DOHH2 (cell line): ENCODE measurements around the gene DERA.

Experiments
- EZH2phosphoT487 ChIP-seq: fragments of 200-600 bp; sonication (generic); IDR thresholded peaks from 2 replicates; pipeline ENCODE4 v1.6.1; 2017; ENCODE audit warnings: borderline replicate concordance, mild to moderate bottlenecking, antibody characterized with exemption, low read length, moderate library complexity, mixed read lengths
- TF ChIP-seq, protein P1 (sequence below): fragments of 200-600 bp; sonication (generic); IDR thresholded peaks from one replicate; pipeline ENCODE4 v1.5.1; 2014; ENCODE audit warnings: antibody characterized with exemption, mild to moderate bottlenecking, low read depth, low read length; ENCODE audit not compliant: poor library complexity, severe bottlenecking

DNA sequence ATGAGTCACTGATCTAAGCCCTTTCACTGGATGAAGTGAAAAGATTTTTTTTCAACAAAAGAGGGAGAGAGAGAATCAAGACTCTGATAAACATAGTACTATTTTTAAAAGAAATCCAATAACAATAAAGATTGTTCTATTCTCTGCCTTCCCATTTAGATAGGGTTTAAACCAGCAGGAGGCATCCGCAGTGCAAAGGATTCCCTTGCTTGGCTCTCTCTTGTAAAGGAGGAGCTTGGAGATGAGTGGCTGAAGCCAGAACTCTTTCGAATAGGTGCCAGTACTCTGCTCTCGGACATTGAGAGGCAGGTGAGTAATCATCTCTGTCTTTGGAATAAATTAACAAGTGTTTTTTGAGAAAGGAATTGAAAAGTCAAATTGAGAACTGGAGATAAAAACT lies 124.9 kb downstream of the DERA start:
- TF ChIP-seq, protein P1, sequence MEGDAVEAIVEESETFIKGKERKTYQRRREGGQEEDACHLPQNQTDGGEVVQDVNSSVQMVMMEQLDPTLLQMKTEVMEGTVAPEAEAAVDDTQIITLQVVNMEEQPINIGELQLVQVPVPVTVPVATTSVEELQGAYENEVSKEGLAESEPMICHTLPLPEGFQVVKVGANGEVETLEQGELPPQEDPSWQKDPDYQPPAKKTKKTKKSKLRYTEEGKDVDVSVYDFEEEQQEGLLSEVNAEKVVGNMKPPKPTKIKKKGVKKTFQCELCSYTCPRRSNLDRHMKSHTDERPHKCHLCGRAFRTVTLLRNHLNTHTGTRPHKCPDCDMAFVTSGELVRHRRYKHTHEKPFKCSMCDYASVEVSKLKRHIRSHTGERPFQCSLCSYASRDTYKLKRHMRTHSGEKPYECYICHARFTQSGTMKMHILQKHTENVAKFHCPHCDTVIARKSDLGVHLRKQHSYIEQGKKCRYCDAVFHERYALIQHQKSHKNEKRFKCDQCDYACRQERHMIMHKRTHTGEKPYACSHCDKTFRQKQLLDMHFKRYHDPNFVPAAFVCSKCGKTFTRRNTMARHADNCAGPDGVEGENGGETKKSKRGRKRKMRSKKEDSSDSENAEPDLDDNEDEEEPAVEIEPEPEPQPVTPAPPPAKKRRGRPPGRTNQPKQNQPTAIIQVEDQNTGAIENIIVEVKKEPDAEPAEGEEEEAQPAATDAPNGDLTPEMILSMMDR = no peak
- TF ChIP-seq EZH2phosphoT487 = no peak
